ENCODE data around the gene KIF1B. TPM values are rescaled to one million over a fixed set of nuclear protein-coding genes. Genes with fewer than 3 reads are reported as not detected.

KIF1B gene
- total RNA-seq, 1 donor from 2014 or later, result 18.2 TPM

DNA sequence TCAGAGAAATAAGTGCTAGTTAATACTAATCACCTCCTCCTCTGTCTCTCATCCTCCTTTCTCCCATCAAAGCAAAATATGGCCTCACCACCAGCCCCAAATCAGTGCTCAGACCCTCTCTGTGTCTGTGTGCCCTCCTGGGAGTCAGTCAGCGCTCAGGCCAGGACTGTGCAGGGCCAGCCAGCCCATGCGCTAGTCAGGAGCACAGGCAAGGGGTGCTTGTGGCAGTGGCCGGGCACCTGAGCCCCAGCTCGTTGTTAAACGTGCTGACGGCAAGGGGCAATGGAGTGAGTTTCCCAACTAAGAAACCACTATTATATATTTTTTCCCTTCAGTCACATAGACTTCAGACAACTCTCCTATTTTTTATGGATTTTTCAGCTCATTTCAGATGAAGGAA, 169.3 kb downstream of the KIF1B start:
- FAIRE-seq (no peak), DNase-seq (ENCODE audit: low read depth) (no peak)
- Histone ChIP-seq H3K27me3 (ENCODE audit: control insufficient read depth, insufficient read depth, low read length) (no peaks in the 10 kb centered on the region), H3K4me3 (ENCODE audit: low read depth, low read length) (no peak overlapping the region), H3K36me3 (ENCODE audit: control insufficient read depth, insufficient read depth, low read length) (peaks cover 4% of the 10 kb centered on the region)
- TF ChIP-seq, protein P1, sequence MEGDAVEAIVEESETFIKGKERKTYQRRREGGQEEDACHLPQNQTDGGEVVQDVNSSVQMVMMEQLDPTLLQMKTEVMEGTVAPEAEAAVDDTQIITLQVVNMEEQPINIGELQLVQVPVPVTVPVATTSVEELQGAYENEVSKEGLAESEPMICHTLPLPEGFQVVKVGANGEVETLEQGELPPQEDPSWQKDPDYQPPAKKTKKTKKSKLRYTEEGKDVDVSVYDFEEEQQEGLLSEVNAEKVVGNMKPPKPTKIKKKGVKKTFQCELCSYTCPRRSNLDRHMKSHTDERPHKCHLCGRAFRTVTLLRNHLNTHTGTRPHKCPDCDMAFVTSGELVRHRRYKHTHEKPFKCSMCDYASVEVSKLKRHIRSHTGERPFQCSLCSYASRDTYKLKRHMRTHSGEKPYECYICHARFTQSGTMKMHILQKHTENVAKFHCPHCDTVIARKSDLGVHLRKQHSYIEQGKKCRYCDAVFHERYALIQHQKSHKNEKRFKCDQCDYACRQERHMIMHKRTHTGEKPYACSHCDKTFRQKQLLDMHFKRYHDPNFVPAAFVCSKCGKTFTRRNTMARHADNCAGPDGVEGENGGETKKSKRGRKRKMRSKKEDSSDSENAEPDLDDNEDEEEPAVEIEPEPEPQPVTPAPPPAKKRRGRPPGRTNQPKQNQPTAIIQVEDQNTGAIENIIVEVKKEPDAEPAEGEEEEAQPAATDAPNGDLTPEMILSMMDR (IDR thresholded peaks at IDR 0.05; ENCODE audit: insufficient read depth, low read length, severe bottlenecking), result no peak

DNA sequence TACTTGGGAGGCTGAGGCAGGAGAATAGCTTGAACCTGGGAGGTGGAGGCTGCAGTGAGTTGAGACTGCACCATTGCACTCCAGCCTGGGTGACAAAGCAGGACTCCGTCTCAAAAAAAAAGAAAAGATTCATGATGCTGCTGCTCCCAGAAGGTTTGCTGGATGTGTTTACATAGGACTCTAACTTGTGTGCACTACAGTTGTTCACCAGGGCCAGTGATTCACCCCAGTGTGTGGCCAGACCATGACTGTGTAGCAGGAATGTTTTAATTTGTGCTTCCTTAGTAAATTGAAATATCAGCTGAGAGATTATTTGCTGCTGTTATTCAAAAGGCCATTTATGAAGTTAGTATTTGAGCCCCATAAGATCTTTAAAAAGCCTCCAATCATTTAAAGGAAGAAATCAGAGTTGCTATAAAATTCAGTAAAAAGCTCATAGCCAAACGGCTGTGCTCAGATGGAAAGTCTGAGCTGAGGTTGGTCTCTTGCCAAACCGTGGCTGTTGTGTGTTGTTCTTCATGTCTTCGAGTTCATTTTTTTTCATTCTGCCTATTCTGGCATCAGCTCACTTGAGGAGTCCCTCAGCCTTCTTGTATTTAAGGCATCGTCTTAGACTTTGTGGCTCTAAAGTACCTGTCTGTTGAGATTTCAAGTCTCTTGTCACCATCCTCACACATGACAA, 170.4 kb downstream of the KIF1B start:
- no peaks in the 10 kb centered on the region for H3K27me3 ChIP-seq (ENCODE audit: control insufficient read depth, insufficient read depth, low read length)
- no peak for FAIRE-seq

DNA sequence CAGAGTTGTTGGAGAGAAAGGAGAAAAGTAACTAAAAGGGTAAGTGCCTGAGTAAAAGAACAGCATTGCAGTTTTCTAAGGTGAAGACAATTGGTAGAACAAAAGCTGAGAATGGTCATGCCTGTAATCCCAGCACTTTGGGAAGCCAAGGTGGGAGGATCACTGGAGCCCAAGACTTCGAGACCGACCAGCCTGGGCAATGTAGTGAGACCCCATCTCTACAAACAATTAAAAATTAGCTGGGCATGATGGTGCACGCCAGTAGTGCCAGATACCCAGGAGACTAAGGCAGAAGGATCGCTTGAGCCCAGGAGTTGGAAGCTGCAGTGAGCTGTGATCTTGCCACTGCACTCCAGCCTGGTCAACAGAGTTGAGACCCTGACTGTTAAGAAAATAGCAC, 173.3 kb downstream of the KIF1B start:
- Histone ChIP-seq H3K36me3 (ENCODE audit: control insufficient read depth, insufficient read depth, low read length) (no peaks in the 10 kb centered on the region), H3K27me3 (ENCODE audit: control insufficient read depth, insufficient read depth, low read length) (no peaks in the 10 kb centered on the region), H3K4me3 (ENCODE audit: low read depth, low read length) (no peak overlapping the region)
- TF ChIP-seq, protein P1 (IDR thresholded peaks at IDR 0.05; ENCODE audit: insufficient read depth, low read length, severe bottlenecking), result no peak
- FAIRE-seq (no peak), DNase-seq (ENCODE audit: low read depth) (no peak)

More for the DNA sequence above, 170.4 kb downstream of the KIF1B start:
- DNase-seq (ENCODE audit: low read depth), result peak; percentile 82
- TF ChIP-seq, protein P1 (IDR thresholded peaks at IDR 0.05; ENCODE audit: insufficient read depth, low read length, severe bottlenecking), result no peak
- Histone ChIP-seq H3K4me3 (ENCODE audit: low read depth, low read length) (no peak overlapping the region), H3K36me3 (ENCODE audit: control insufficient read depth, insufficient read depth, low read length) (no peaks in the 10 kb centered on the region)

DNA sequence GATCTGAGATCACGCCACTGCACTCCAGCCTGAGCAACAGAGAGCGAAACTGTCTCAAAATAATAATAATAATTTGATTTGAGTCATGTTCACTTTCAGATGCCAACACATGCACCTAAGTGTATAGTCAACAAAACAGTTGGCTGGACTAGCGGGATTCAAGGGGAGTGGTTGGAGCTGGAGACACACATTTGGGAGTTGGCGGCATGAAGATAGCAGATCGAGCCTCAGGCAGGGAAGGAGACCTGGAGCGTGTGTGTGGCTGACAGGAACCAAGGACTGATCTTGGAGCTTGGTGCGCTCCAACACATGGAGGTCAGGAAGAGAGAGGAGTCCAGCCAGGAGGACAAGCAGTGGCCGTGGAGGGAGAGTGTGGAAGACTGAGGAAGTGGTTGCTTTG, 173.8 kb downstream of the KIF1B start:
- TF ChIP-seq, protein P1 (IDR thresholded peaks at IDR 0.05; ENCODE audit: insufficient read depth, low read length, severe bottlenecking), result no peak
- H3K27me3 ChIP-seq (ENCODE audit: control insufficient read depth, insufficient read depth, low read length), result no peaks in the 10 kb centered on the region
- no peak overlapping the region for H3K4me3 ChIP-seq (ENCODE audit: low read depth, low read length)
- H3K36me3 ChIP-seq (ENCODE audit: control insufficient read depth, insufficient read depth, low read length), result no peaks in the 10 kb centered on the region
- DNase-seq (ENCODE audit: low read depth), result no peak
- no peak for FAIRE-seq

DNA sequence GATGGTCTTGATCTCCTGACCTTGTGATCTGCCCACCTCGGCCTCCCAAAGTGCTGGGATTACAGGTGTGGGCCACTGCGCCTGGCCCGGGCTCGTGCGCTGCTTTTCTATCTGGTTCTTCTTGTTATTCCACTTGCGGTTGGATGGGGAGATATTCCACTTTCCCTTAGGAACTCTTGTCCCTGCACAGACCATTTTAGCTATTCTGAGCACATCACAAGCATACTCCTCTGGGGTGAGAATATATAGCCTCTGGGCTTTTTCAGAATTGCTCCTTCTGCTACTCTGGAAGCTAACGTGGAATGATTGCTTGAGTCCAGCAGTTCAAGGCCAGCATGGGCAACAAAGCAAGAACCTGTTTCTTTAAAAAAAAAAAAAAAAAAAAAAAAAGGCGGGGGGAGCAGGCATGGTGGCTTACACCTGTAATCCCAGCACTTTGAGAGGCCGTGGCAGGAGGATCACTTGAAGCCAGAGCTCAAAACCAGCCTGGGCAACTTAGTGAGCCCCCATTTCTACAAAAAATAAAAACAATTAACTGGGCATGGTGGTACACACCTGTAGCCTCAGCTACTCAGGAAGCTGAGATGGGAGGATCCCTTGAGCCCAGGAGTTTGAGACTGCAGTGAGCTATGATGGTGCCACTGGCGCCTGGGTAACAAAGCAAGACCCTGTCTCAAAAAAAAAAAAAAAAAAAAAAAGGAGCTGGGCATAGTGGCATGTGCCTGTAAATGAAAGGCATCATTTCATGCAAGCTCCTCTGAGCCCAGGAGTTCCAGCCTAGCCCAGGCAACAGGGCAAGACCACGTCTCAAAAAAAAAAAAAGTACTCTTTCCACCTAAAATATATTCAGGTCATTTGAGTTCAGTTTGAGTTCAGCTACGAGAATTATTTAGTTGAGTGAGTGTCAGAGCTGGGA, 176.6 kb downstream of the KIF1B start:
- Histone ChIP-seq H3K4me3 (ENCODE audit: low read depth, low read length) (no peak overlapping the region), H3K27me3 (ENCODE audit: control insufficient read depth, insufficient read depth, low read length) (no peaks in the 10 kb centered on the region), H3K36me3 (ENCODE audit: control insufficient read depth, insufficient read depth, low read length) (no peaks in the 10 kb centered on the region)
- TF ChIP-seq, protein P1 (IDR thresholded peaks at IDR 0.05; ENCODE audit: insufficient read depth, low read length, severe bottlenecking), result no peak
- no peak for DNase-seq (ENCODE audit: low read depth)
- no peak for FAIRE-seq
